SJCRH30 (cell line): ENCODE data around the gene GRK5. TPM values are rescaled to one million over a fixed set of nuclear protein-coding genes. Genes with fewer than 3 reads are reported as not detected.
A peak's percentile ranks its signal among the peaks of the same experiment; 100 is the strongest.
"Not testable (repeated sequence)": the region's sequence is repeated elsewhere in the genome, so short reads cannot be mapped to it uniquely, and the experiment has no call there.

ENCODE experiments used
- DNase-seq, 2 experiments: peaks; one replicate each; pipeline ENCODE4 v3.0.0-alpha.2; 2015 to 2020
- H3K27ac ChIP-seq: fragments of 250-450 bp; sonication (Bioruptor Pico); 2 replicates; pipeline ENCODE4 v1.5.1; 2020; ENCODE audit warnings: mild to moderate bottlenecking, moderate library complexity
- H3K27me3 ChIP-seq: fragments of 250-450 bp; sonication (Bioruptor Pico); 2 replicates; pipeline ENCODE4 v1.5.1; 2020; ENCODE audit warnings: mild to moderate bottlenecking, moderate library complexity
- H3K36me3 ChIP-seq: fragments of 250-450 bp; sonication (Bioruptor Pico); 2 replicates; pipeline ENCODE4 v1.5.1; 2020; ENCODE audit warnings: mild to moderate bottlenecking, moderate library complexity
- H3K4me1 ChIP-seq: fragments of 250-450 bp; sonication (Bioruptor Pico); 2 replicates; pipeline ENCODE4 v1.5.1; 2020; ENCODE audit warnings: mild to moderate bottlenecking, moderate library complexity
- H3K4me3 ChIP-seq: fragments of 250-450 bp; sonication (Bioruptor Pico); 2 replicates; pipeline ENCODE4 v1.5.1; 2020; ENCODE audit warnings: mild to moderate bottlenecking, moderate library complexity
- H3K9me3 ChIP-seq: fragments of 250-450 bp; sonication (Bioruptor Pico); replicated peaks from 2 replicates; pipeline ENCODE4 v1.5.1; 2020; ENCODE audit warnings: mild to moderate bottlenecking, moderate library complexity
- total RNA-seq: library from RNA; depleted of rRNA; stranded (reverse); fragments of >200 nt; shearing (Covaris generic); gene quantifications from 2 replicates; pipeline ENCODE4 v1.2.3, GENCODE V29; 2014

GRK5 gene
- total RNA-seq, 1 experiment from 2014 or later, result 4.4 TPM

GRCh38 chr10:119275085-119275484, 67.7 kb downstream of the GRK5 start:
- Histone ChIP-seq H3K9me3 (no peaks in the 10 kb centered on the region), H3K27ac (no peak overlapping the region), H3K4me3 (no peak overlapping the region), H3K36me3 (no peaks in the 10 kb centered on the region), H3K27me3 (no peaks in the 10 kb centered on the region), H3K4me1 (peaks cover 3% of the 10 kb centered on the region; the same call in 1 of the 2 replicates)
- DNase-seq, result no peak

- not testable (repeated sequence) for DNase-seq, H3K4me1 ChIP-seq, H3K4me3 ChIP-seq, H3K27me3 ChIP-seq, H3K36me3 ChIP-seq, H3K27ac ChIP-seq, H3K9me3 ChIP-seq
These were observed 68.8 kb downstream of the GRK5 start for GRCh38 chr10:119276194-119276593.

GRCh38 chr10:119278126-119278709, 70.8 kb downstream of the GRK5 start:
- DNase-seq, result no peak
- H3K9me3 ChIP-seq, result no peaks in the 10 kb centered on the region
- no peak overlapping the region for H3K27ac ChIP-seq
- no peaks in the 10 kb centered on the region for H3K36me3 ChIP-seq
- peaks cover 15% of the 10 kb centered on the region; the same call in 1 of the 2 replicates for H3K4me1 ChIP-seq
- H3K27me3 ChIP-seq, result no peaks in the 10 kb centered on the region
- no peak overlapping the region for H3K4me3 ChIP-seq

- Histone ChIP-seq H3K27ac (no peak overlapping the region), H3K4me1 (peaks cover 15% of the 10 kb centered on the region; the same call in 1 of the 2 replicates), H3K9me3 (no peaks in the 10 kb centered on the region), H3K36me3 (no peaks in the 10 kb centered on the region), H3K4me3 (no peak overlapping the region), H3K27me3 (no peaks in the 10 kb centered on the region)
- no peak for DNase-seq
These were observed 72.1 kb downstream of the GRK5 start for GRCh38 chr10:119279441-119279840.

GRCh38 chr10:119281581-119282071, 74.3 kb downstream of the GRK5 start:
- Histone ChIP-seq H3K9me3 (no peaks in the 10 kb centered on the region), H3K4me1 (peaks cover 19% of the 10 kb centered on the region; the same call in 1 of the 2 replicates), H3K36me3 (no peaks in the 10 kb centered on the region), H3K4me3 (peak overlapping the region; percentile 8), H3K27ac (no peak overlapping the region; the same call in 1 of the 2 replicates), H3K27me3 (no peaks in the 10 kb centered on the region)
- DNase-seq, result peak; percentile 70 to 79

GRCh38 chr10:119282446-119282845, 75.1 kb downstream of the GRK5 start:
- peaks cover 19% of the 10 kb centered on the region; the same call in 1 of the 2 replicates for H3K4me1 ChIP-seq
- no peaks in the 10 kb centered on the region for H3K27me3 ChIP-seq
- DNase-seq, result no peak
- no peaks in the 10 kb centered on the region for H3K36me3 ChIP-seq
- no peaks in the 10 kb centered on the region for H3K9me3 ChIP-seq
- H3K27ac ChIP-seq, result no peak overlapping the region
- no peak overlapping the region for H3K4me3 ChIP-seq

GRCh38 chr10:119283387-119283786, 76.0 kb downstream of the GRK5 start:
- Histone ChIP-seq H3K9me3 (no peaks in the 10 kb centered on the region), H3K27ac (no peak overlapping the region), H3K4me1 (peaks cover 19% of the 10 kb centered on the region; the same call in 1 of the 2 replicates), H3K36me3 (no peaks in the 10 kb centered on the region), H3K27me3 (no peaks in the 10 kb centered on the region), H3K4me3 (no peak overlapping the region)
- no peak for DNase-seq

- Histone ChIP-seq H3K36me3 (no peaks in the 10 kb centered on the region), H3K4me3 (no peak overlapping the region), H3K27me3 (no peaks in the 10 kb centered on the region), H3K4me1 (peaks cover 19% of the 10 kb centered on the region; the same call in 1 of the 2 replicates), H3K9me3 (no peaks in the 10 kb centered on the region), H3K27ac (no peak overlapping the region)
- no peak for DNase-seq
These were observed 76.4 kb downstream of the GRK5 start for GRCh38 chr10:119283818-119284217.

GRCh38 chr10:119284679-119285096, 77.3 kb downstream of the GRK5 start:
- H3K4me3 ChIP-seq, result no peak overlapping the region
- no peak overlapping the region for H3K27ac ChIP-seq
- H3K4me1 ChIP-seq, result peaks cover 19% of the 10 kb centered on the region; the same call in 1 of the 2 replicates
- H3K9me3 ChIP-seq, result no peaks in the 10 kb centered on the region
- DNase-seq, result no peak
- H3K36me3 ChIP-seq, result no peaks in the 10 kb centered on the region
- no peaks in the 10 kb centered on the region for H3K27me3 ChIP-seq

GRCh38 chr10:119285495-119286267, 78.3 kb downstream of the GRK5 start:
- Histone ChIP-seq H3K27ac (no peak overlapping the region), H3K4me1 (peaks cover 19% of the 10 kb centered on the region; the same call in 1 of the 2 replicates), H3K9me3 (no peaks in the 10 kb centered on the region), H3K27me3 (no peaks in the 10 kb centered on the region), H3K4me3 (no peak overlapping the region), H3K36me3 (no peaks in the 10 kb centered on the region)
- DNase-seq, result no peak

- H3K4me3 ChIP-seq, result no peak overlapping the region
- no peaks in the 10 kb centered on the region for H3K27me3 ChIP-seq
- H3K36me3 ChIP-seq, result no peaks in the 10 kb centered on the region
- no peak overlapping the region for H3K27ac ChIP-seq
- H3K9me3 ChIP-seq, result no peaks in the 10 kb centered on the region
- H3K4me1 ChIP-seq, result peaks cover 12% of the 10 kb centered on the region; the same call in 1 of the 2 replicates
- DNase-seq, result no peak
These were observed 79.1 kb downstream of the GRK5 start for GRCh38 chr10:119286516-119286915.

GRCh38 chr10:119286983-119287633, 79.7 kb downstream of the GRK5 start:
- no peak for DNase-seq
- Histone ChIP-seq H3K9me3 (no peaks in the 10 kb centered on the region), H3K4me1 (peaks cover 6% of the 10 kb centered on the region; the same call in 1 of the 2 replicates), H3K4me3 (no peak overlapping the region), H3K36me3 (no peaks in the 10 kb centered on the region), H3K27me3 (no peaks in the 10 kb centered on the region), H3K27ac (no peak overlapping the region)

GRCh38 chr10:119288574-119289001, 81.2 kb downstream of the GRK5 start:
- no peaks in the 10 kb centered on the region for H3K9me3 ChIP-seq
- H3K27me3 ChIP-seq, result no peaks in the 10 kb centered on the region
- H3K36me3 ChIP-seq, result no peaks in the 10 kb centered on the region
- DNase-seq, result no peak
- H3K4me1 ChIP-seq, result peaks cover 7% of the 10 kb centered on the region; the same call in 1 of the 2 replicates
- H3K4me3 ChIP-seq, result no peak overlapping the region
- no peak overlapping the region for H3K27ac ChIP-seq

GRCh38 chr10:119289227-119289920, 82.0 kb downstream of the GRK5 start:
- Histone ChIP-seq H3K27ac (no peak overlapping the region), H3K27me3 (no peaks in the 10 kb centered on the region), H3K36me3 (no peaks in the 10 kb centered on the region), H3K4me1 (peaks cover 7% of the 10 kb centered on the region; the same call in 1 of the 2 replicates), H3K9me3 (no peaks in the 10 kb centered on the region), H3K4me3 (no peak overlapping the region)
- no peak for DNase-seq
